GM10847 (cell line): Measurements from ENCODE around the gene PER1.

Experiments
- POLR2A ChIP-seq: IDR thresholded peaks from 2 replicates; pipeline ENCODE4 v1.6.1; 2011; ENCODE audit not compliant: insufficient read length; ENCODE audit errors: extremely low read depth

Gene PER1

GRCh38 chr17:8160741-8161221 is 8.6 kb upstream of the PER1 start:
- no peak for TF ChIP-seq POLR2A

GRCh38 chr17:8160224-8160577 is 8.0 kb upstream of the PER1 start:
- no peak for TF ChIP-seq POLR2A

GRCh38 chr17:8159459-8160223 is 7.4 kb upstream of the PER1 start:
- TF ChIP-seq POLR2A: no peak

GRCh38 chr17:8159032-8159400 is 6.8 kb upstream of the PER1 start:
- TF ChIP-seq POLR2A: no peak

GRCh38 chr17:8158267-8159031 is 6.2 kb upstream of the PER1 start:
- TF ChIP-seq POLR2A: no peak

- TF ChIP-seq POLR2A: peak; percentile 62
Observed at GRCh38 chr17:8156246-8156992, 4.2 kb upstream of the PER1 start.

- no peak for TF ChIP-seq POLR2A
Observed at GRCh38 chr17:8155996-8156245, 3.7 kb upstream of the PER1 start.

- no peak for TF ChIP-seq POLR2A
Observed at GRCh38 chr17:8155231-8155995, 3.2 kb upstream of the PER1 start.

- no peak for TF ChIP-seq POLR2A
Observed at GRCh38 chr17:8154608-8155155, 2.5 kb upstream of the PER1 start.

- peak; percentile 16 for TF ChIP-seq POLR2A
Observed at GRCh38 chr17:8153957-8154607, 1.9 kb upstream of the PER1 start.

GRCh38 chr17:8153525-8153956 is 1.3 kb upstream of the PER1 start:
- no peak for TF ChIP-seq POLR2A

- TF ChIP-seq POLR2A: no peak
Observed at GRCh38 chr17:8153031-8153451, 837 bp upstream of the PER1 start.

- TF ChIP-seq POLR2A: no peak
Observed at GRCh38 chr17:8151641-8152111, 528 bp downstream of the PER1 start.

- TF ChIP-seq POLR2A: no peak
Observed at GRCh38 chr17:8151120-8151640, 1.0 kb downstream of the PER1 start.
